Astrocyte (in vitro differentiated cells and primary cell): Measurements from ENCODE around the gene STX16. TPM values are rescaled to one million over a fixed set of nuclear protein-coding genes. Genes with fewer than 3 reads are reported as not detected.
A peak's percentile ranks its signal among the peaks of the same experiment; 100 is the strongest.

Experiments used
- DNase-seq: peaks from one replicate; pipeline ENCODE4 v3.0.0-alpha.2; 2010; ENCODE audit warnings: low read depth
- FAIRE-seq: peaks from 2 replicates; lab custom pipeline; 2011; peaks lifted over from hg19 to GRCh38; lab: Jason Lieb, UNC
- H2AFZ ChIP-seq: 2 replicates; pipeline ENCODE4 v1.6.0; 2012; ENCODE audit warnings: low read depth, low read length, inconsistent platforms
- H3K27ac ChIP-seq: 2 replicates; pipeline ENCODE4 v1.5.1; 2011; ENCODE audit warnings: low read depth, low read length, inconsistent platforms
- H3K27me3 ChIP-seq: 2 replicates; pipeline ENCODE4 v1.6.0; 2011; ENCODE audit warnings: low read length, inconsistent platforms; ENCODE audit not compliant: insufficient read depth
- H3K36me3 ChIP-seq: 2 replicates; pipeline ENCODE4 v1.5.1; 2011; ENCODE audit warnings: low read length, inconsistent platforms; ENCODE audit not compliant: insufficient read depth
- H3K4me1 ChIP-seq: 2 replicates; pipeline ENCODE4 v1.5.1; 2011; ENCODE audit warnings: low read length, inconsistent platforms; ENCODE audit not compliant: insufficient read depth
- H3K4me2 ChIP-seq: 2 replicates; pipeline ENCODE4 v1.6.0; 2012; ENCODE audit warnings: low read length, inconsistent platforms
- H3K4me3 ChIP-seq: 2 replicates; pipeline ENCODE4 v1.5.1; 2011; ENCODE audit warnings: low read depth, mild to moderate bottlenecking, low read length, inconsistent platforms; ENCODE audit not compliant: insufficient read depth
- H3K79me2 ChIP-seq: 2 replicates; pipeline ENCODE4 v1.6.0; 2012; ENCODE audit warnings: mild to moderate bottlenecking, low read length, inconsistent platforms; ENCODE audit not compliant: insufficient read depth
- H3K9ac ChIP-seq: 2 replicates; pipeline ENCODE4 v1.6.0; 2012; ENCODE audit warnings: mild to moderate bottlenecking, low read length, inconsistent platforms
- H3K9me3 ChIP-seq: 2 replicates; pipeline ENCODE4 v1.5.1; 2012; ENCODE audit warnings: low read depth, mild to moderate bottlenecking, low read length, inconsistent platforms; ENCODE audit not compliant: insufficient read depth
- H4K20me1 ChIP-seq: 2 replicates; pipeline ENCODE4 v1.6.0; 2012; ENCODE audit warnings: low read length, inconsistent platforms; ENCODE audit not compliant: insufficient read depth
- H3K27ac Mint-ChIP-seq: one replicate; pipeline ENCODE4 v1.8.0; 2021; ENCODE audit warnings: mild to moderate bottlenecking, mixed read lengths; ENCODE audit not compliant: unreplicated experiment
- H3K27me3 Mint-ChIP-seq: one replicate; pipeline ENCODE4 v1.8.0; 2021; ENCODE audit warnings: low read depth, mixed read lengths; ENCODE audit not compliant: unreplicated experiment
- H3K36me3 Mint-ChIP-seq: one replicate; pipeline ENCODE4 v1.8.0; 2021; ENCODE audit warnings: low read depth, mixed read lengths; ENCODE audit not compliant: unreplicated experiment
- H3K4me1 Mint-ChIP-seq: one replicate; pipeline ENCODE4 v1.8.0; 2021; ENCODE audit warnings: low read depth, mixed read lengths; ENCODE audit not compliant: unreplicated experiment
- H3K4me3 Mint-ChIP-seq: one replicate; pipeline ENCODE4 v1.8.0; 2021; ENCODE audit warnings: mild to moderate bottlenecking, moderate library complexity, mixed read lengths; ENCODE audit not compliant: unreplicated experiment
- H3K9me3 Mint-ChIP-seq: one replicate; pipeline ENCODE4 v1.8.0; 2021; ENCODE audit warnings: mild to moderate bottlenecking, mixed read lengths; ENCODE audit not compliant: unreplicated experiment
- CTCF ChIP-seq: IDR thresholded peaks from 2 replicates; pipeline ENCODE4 v1.5.1; 2011; ENCODE audit warnings: low read depth, mild to moderate bottlenecking, inconsistent platforms, low read length, moderate library complexity; ENCODE audit not compliant: insufficient read depth
- EZH2 ChIP-seq: IDR thresholded peaks from 2 replicates; pipeline ENCODE4 v1.6.1; 2012; ENCODE audit warnings: mild to moderate bottlenecking, low read length, inconsistent platforms; ENCODE audit not compliant: insufficient read depth
- total RNA-seq: library from RNA; stranded (reverse); gene quantifications from 2 replicates; pipeline ENCODE4 v1.2.1, GENCODE V29; 2021

The STX16 gene
- total RNA-seq, 1 donor from 2014 or later, result 59.3 TPM

- peaks cover 2% of the 10 kb centered on the region for H3K36me3 Mint-ChIP-seq
- H3K27me3 Mint-ChIP-seq, result no peaks in the 10 kb centered on the region
- FAIRE-seq, result no peak
- peaks cover 11% of the 10 kb centered on the region for H4K20me1 ChIP-seq
- H2AFZ ChIP-seq, result peak overlapping the region; percentile 31
- H3K9me3 Mint-ChIP-seq, result no peaks in the 10 kb centered on the region
- H3K4me1 ChIP-seq, result peaks cover 50% of the 10 kb centered on the region
- TF ChIP-seq CTCF, result no peak
- TF ChIP-seq EZH2, result no peak
- H3K79me2 ChIP-seq, result peaks cover 60% of the 10 kb centered on the region
- peak overlapping the region; percentile 100 for H3K4me2 ChIP-seq
- H3K36me3 ChIP-seq, result no peaks in the 10 kb centered on the region
- peak overlapping the region; percentile 99 for H3K9ac ChIP-seq
- DNase-seq, result peak; percentile 78
- H3K4me3 Mint-ChIP-seq, result peak overlapping the region; percentile 99
- peak overlapping the region; percentile 99 for H3K27ac Mint-ChIP-seq
- no peaks in the 10 kb centered on the region for H3K9me3 ChIP-seq
- H3K27ac ChIP-seq, result peak overlapping the region; percentile 96
- H3K27me3 ChIP-seq, result no peaks in the 10 kb centered on the region
- H3K4me3 ChIP-seq, result peak overlapping the region; percentile 86
- peaks cover 18% of the 10 kb centered on the region for H3K4me1 Mint-ChIP-seq
Observed at GRCh38 chr20:58651946-58652605, 993 bp downstream of the STX16 start.

GRCh38 chr20:58652606-58653294, 1.7 kb downstream of the STX16 start:
- Histone ChIP-seq H3K9ac (peak overlapping the region; percentile 99), H3K4me3 (peak overlapping the region; percentile 86), H3K27ac (peak overlapping the region; percentile 96), H4K20me1 (peaks cover 18% of the 10 kb centered on the region), H3K4me1 (peaks cover 43% of the 10 kb centered on the region), H3K4me2 (peak overlapping the region; percentile 100), H3K79me2 (peaks cover 67% of the 10 kb centered on the region), H3K9me3 (no peaks in the 10 kb centered on the region), H2AFZ (peak overlapping the region; percentile 23), H3K36me3 (no peaks in the 10 kb centered on the region), H3K27me3 (no peaks in the 10 kb centered on the region)
- no peak for TF ChIP-seq EZH2
- no peak for TF ChIP-seq CTCF
- H3K27me3 Mint-ChIP-seq, result no peaks in the 10 kb centered on the region
- H3K36me3 Mint-ChIP-seq, result peaks cover 2% of the 10 kb centered on the region
- H3K9me3 Mint-ChIP-seq, result no peaks in the 10 kb centered on the region
- H3K4me1 Mint-ChIP-seq, result peaks cover 22% of the 10 kb centered on the region
- DNase-seq (no peak), FAIRE-seq (no peak)
- H3K4me3 Mint-ChIP-seq, result peak overlapping the region; percentile 99
- H3K27ac Mint-ChIP-seq, result peak overlapping the region; percentile 99

GRCh38 chr20:58654337-58654736, 3.3 kb downstream of the STX16 start:
- H3K36me3 Mint-ChIP-seq, result no peaks in the 10 kb centered on the region
- Histone ChIP-seq H3K9me3 (no peaks in the 10 kb centered on the region), H3K27ac (no peak overlapping the region), H3K9ac (no peak overlapping the region), H3K36me3 (no peaks in the 10 kb centered on the region), H4K20me1 (peaks cover 24% of the 10 kb centered on the region), H2AFZ (no peak overlapping the region), H3K27me3 (no peaks in the 10 kb centered on the region), H3K4me3 (no peak overlapping the region), H3K4me1 (peaks cover 35% of the 10 kb centered on the region), H3K4me2 (peak overlapping the region; percentile 100), H3K79me2 (peaks cover 83% of the 10 kb centered on the region)
- H3K9me3 Mint-ChIP-seq, result no peaks in the 10 kb centered on the region
- no peak overlapping the region for H3K27ac Mint-ChIP-seq
- peaks cover 24% of the 10 kb centered on the region for H3K4me1 Mint-ChIP-seq
- FAIRE-seq (no peak), DNase-seq (no peak)
- TF ChIP-seq CTCF (no peak), EZH2 (no peak)
- H3K4me3 Mint-ChIP-seq, result peak overlapping the region; percentile 45
- no peaks in the 10 kb centered on the region for H3K27me3 Mint-ChIP-seq
